IPS-15b (cell line): ENCODE measurements around the gene SCN9A.

Experiments used
- H3K27me3 ChIP-seq: one replicate; pipeline ENCODE4 v1.6.1; 2013; ENCODE audit warnings: low read length; ENCODE audit not compliant: control insufficient read depth, insufficient read depth
- H3K36me3 ChIP-seq: one replicate; pipeline ENCODE4 v1.6.1; 2013; ENCODE audit warnings: low read length; ENCODE audit not compliant: control insufficient read depth, insufficient read depth
- H3K4me1 ChIP-seq: one replicate; pipeline ENCODE4 v1.6.1; 2013; ENCODE audit warnings: mild to moderate bottlenecking, low read length; ENCODE audit not compliant: control insufficient read depth, insufficient read depth
- H3K4me3 ChIP-seq: one replicate; pipeline ENCODE4 v1.5.1; 2013; ENCODE audit warnings: low read depth, low read length
- H3K9ac ChIP-seq: one replicate; pipeline ENCODE4 v1.6.1; 2013; ENCODE audit warnings: low read depth, mild to moderate bottlenecking, low read length
- H3K9me3 ChIP-seq: one replicate; pipeline ENCODE4 v1.6.1; 2013; ENCODE audit warnings: mild to moderate bottlenecking, low read length; ENCODE audit not compliant: control insufficient read depth, insufficient read depth

Gene SCN9A

DNA sequence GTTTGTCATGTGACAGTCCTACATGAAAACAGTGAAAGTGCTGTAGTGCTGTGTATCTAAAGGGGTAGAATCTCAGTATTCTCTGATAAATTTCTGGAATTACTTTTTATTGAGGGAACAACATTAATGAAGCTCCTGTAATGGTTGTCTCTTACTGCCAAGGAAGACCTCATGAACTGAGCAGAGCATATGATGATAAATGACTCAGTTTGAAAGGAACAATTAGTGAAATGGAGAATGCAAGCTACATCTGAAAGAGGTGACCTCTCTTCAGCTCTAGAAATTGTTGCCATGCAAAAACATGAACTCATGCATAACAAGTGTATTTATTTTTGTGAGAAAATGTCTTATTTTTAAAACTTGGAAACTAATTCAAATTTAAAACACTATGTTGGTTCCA is 93.6 kb downstream of the SCN9A start:
- Histone ChIP-seq H3K4me1 (no peaks in the 10 kb centered on the region), H3K9me3 (no peaks in the 10 kb centered on the region)

DNA sequence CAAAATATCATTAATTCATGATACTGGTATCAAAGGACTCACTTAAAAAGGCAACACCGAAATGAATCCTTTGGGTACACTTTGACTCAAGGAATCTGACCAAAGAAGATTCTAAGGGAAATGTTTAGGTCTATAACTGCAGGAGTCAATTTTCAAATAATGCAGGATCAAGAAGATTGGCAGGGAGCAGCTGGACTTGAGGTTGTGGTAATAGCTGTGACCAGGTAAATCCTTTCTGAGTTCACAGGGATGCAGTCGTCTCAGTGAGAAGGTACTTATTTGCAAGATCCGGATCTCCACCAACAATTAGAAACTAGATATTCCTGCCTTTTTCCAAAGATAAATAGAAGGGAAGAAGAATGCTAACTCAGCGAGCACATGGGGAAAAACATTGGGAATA is 96.9 kb downstream of the SCN9A start:
- no peaks in the 10 kb centered on the region for H3K4me1 ChIP-seq
- no peaks in the 10 kb centered on the region for H3K36me3 ChIP-seq
- H3K4me3 ChIP-seq, result no peak overlapping the region
- no peak overlapping the region for H3K9ac ChIP-seq
- H3K9me3 ChIP-seq, result no peaks in the 10 kb centered on the region
- H3K27me3 ChIP-seq, result no peaks in the 10 kb centered on the region

More for the DNA sequence above, 93.6 kb downstream of the SCN9A start:
- H3K9ac ChIP-seq, result no peak overlapping the region
- H3K27me3 ChIP-seq, result no peaks in the 10 kb centered on the region
- H3K4me3 ChIP-seq, result no peak overlapping the region
- H3K36me3 ChIP-seq, result no peaks in the 10 kb centered on the region

DNA sequence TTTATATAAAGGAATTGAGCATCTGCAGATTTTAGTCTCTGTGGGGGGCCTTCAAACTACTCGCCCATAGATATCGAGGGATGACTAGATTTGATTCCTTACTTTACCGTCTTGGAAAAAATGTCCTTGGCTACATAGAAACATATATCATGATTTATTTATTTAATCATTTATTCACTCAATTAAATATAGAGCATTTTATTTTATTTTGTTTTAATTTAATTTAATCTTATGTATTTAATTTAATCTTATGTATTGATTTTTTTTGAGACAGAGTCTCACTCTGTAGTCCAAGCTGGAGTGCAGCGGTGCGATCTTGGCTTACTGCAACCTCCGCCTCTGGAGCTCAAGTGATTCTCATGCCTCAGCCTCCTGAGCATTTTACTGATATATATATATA is 105.4 kb downstream of the SCN9A start:
- Histone ChIP-seq H3K4me3 (no peak overlapping the region), H3K9ac (no peak overlapping the region), H3K27me3 (no peaks in the 10 kb centered on the region), H3K36me3 (no peaks in the 10 kb centered on the region), H3K4me1 (no peaks in the 10 kb centered on the region), H3K9me3 (no peaks in the 10 kb centered on the region)

DNA sequence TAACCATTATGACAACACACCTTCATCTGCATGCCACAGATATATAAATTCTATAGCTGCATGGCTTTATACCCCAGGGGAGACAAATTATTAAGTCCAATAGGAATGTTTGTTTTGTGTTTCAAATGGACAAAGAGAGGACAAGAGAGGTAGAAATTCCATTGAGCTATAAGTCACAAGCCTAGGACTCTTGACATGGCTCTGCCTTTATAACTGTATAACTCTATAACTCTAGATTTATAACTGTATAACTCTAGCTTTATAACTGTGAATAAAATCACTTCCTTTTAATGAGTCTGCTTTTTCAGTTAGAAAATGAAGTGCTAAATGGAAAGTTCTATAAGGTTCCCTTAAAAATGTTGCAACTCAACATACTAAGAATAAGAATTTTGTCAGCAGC is 106.4 kb downstream of the SCN9A start:
- H3K27me3 ChIP-seq, result no peaks in the 10 kb centered on the region
- H3K4me1 ChIP-seq, result no peaks in the 10 kb centered on the region
- no peak overlapping the region for H3K9ac ChIP-seq
- H3K9me3 ChIP-seq, result no peaks in the 10 kb centered on the region
- no peak overlapping the region for H3K4me3 ChIP-seq
- no peaks in the 10 kb centered on the region for H3K36me3 ChIP-seq

DNA sequence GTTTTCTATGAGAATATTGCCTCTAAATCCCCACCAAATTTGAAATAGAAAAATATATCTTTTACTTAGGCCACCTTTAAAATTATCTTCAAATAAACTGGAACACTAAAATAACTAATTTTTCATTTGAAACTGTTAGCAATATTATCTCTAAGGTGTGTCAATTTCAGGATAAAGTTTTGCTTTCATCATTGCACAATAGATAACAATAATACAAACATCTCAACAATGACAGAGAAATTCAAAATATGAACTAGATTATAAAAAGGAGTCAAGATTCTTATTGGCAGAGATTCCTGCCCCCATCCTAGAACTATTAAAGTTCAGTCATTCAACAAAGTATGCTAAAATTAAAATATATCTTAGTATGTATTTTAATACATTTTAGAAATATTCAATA is 117.9 kb downstream of the SCN9A start:
- Histone ChIP-seq H3K9ac (no peak overlapping the region), H3K36me3 (no peaks in the 10 kb centered on the region), H3K27me3 (no peaks in the 10 kb centered on the region), H3K4me3 (no peak overlapping the region), H3K9me3 (no peaks in the 10 kb centered on the region), H3K4me1 (no peaks in the 10 kb centered on the region)

GRCh38 chr2:166256896-166257295 is 118.8 kb downstream of the SCN9A start:
- Histone ChIP-seq H3K4me1 (no peaks in the 10 kb centered on the region), H3K9ac (no peak overlapping the region), H3K4me3 (no peak overlapping the region), H3K27me3 (no peaks in the 10 kb centered on the region), H3K9me3 (no peaks in the 10 kb centered on the region), H3K36me3 (no peaks in the 10 kb centered on the region)

DNA sequence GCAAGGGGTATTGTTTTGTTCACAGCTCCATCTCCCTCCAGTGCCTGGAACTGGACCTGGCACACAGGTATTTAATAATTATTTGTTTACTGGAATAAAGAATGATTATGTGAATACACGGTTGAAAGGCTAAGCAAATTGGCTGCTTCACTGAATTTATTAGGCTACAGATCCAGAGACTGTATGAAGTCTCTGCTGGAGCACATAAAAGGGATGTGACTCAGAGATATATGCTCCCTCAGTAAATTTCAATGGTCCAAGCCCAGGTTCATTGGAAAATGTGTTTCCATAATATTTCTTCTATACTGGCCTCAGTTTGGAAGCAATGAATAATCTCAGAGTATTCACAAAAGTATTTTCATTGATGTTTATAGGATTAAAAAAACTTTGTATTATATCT is 126.4 kb downstream of the SCN9A start:
- no peaks in the 10 kb centered on the region for H3K36me3 ChIP-seq
- H3K27me3 ChIP-seq, result no peaks in the 10 kb centered on the region
- H3K4me1 ChIP-seq, result no peaks in the 10 kb centered on the region
- no peak overlapping the region for H3K4me3 ChIP-seq
- H3K9ac ChIP-seq, result no peak overlapping the region
- H3K9me3 ChIP-seq, result no peaks in the 10 kb centered on the region

- H3K36me3 ChIP-seq, result no peaks in the 10 kb centered on the region
- H3K4me1 ChIP-seq, result no peaks in the 10 kb centered on the region
- H3K4me3 ChIP-seq, result no peak overlapping the region
- H3K27me3 ChIP-seq, result no peaks in the 10 kb centered on the region
- no peak overlapping the region for H3K9ac ChIP-seq
- H3K9me3 ChIP-seq, result no peaks in the 10 kb centered on the region
Observed at GRCh38 chr2:166246901-166247300, 128.8 kb downstream of the SCN9A start.

DNA sequence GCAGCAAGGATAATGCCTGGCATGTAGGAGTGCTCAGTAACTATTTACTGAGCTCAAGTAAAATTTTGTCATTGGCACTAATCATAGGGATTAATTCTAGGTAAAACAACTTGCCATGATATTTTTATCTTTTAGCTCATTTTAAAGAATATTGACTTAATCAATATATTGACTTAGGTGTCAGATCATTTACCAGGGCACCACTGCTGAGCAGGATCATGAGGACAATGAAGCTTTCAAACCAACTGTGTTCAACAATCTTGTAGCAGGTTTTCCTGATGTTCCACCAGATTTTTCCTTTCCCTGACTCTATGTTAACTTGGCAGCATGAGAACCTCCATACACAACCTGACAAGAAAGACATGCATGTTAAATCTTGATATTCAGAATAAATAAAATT is 133.4 kb downstream of the SCN9A start:
- H3K27me3 ChIP-seq, result no peaks in the 10 kb centered on the region
- H3K4me3 ChIP-seq, result no peak overlapping the region
- no peak overlapping the region for H3K9ac ChIP-seq
- no peaks in the 10 kb centered on the region for H3K4me1 ChIP-seq
- H3K9me3 ChIP-seq, result no peaks in the 10 kb centered on the region
- no peaks in the 10 kb centered on the region for H3K36me3 ChIP-seq

GRCh38 chr2:166240387-166241313 is 135.1 kb downstream of the SCN9A start:
- H3K9ac ChIP-seq, result no peak overlapping the region
- no peaks in the 10 kb centered on the region for H3K9me3 ChIP-seq
- H3K4me1 ChIP-seq, result no peaks in the 10 kb centered on the region
- no peaks in the 10 kb centered on the region for H3K27me3 ChIP-seq
- no peaks in the 10 kb centered on the region for H3K36me3 ChIP-seq
- H3K4me3 ChIP-seq, result no peak overlapping the region

GRCh38 chr2:166239548-166239947 is 136.2 kb downstream of the SCN9A start:
- Histone ChIP-seq H3K4me1 (no peaks in the 10 kb centered on the region), H3K9ac (no peak overlapping the region), H3K27me3 (no peaks in the 10 kb centered on the region), H3K4me3 (no peak overlapping the region), H3K36me3 (no peaks in the 10 kb centered on the region), H3K9me3 (no peaks in the 10 kb centered on the region)

GRCh38 chr2:166238176-166238575 is 137.6 kb downstream of the SCN9A start:
- H3K4me3 ChIP-seq, result no peak overlapping the region
- no peaks in the 10 kb centered on the region for H3K36me3 ChIP-seq
- no peaks in the 10 kb centered on the region for H3K4me1 ChIP-seq
- H3K27me3 ChIP-seq, result no peaks in the 10 kb centered on the region
- no peak overlapping the region for H3K9ac ChIP-seq
- no peaks in the 10 kb centered on the region for H3K9me3 ChIP-seq
